ENCODE data around the gene LRPAP1. TPM values are rescaled to one million over a fixed set of nuclear protein-coding genes. Genes with fewer than 3 reads are reported as not detected.

LRPAP1 gene
- polyA plus RNA-seq, 1 of the 3 experiments (the other 2 are of a cell fraction), result 209 TPM

DNA sequence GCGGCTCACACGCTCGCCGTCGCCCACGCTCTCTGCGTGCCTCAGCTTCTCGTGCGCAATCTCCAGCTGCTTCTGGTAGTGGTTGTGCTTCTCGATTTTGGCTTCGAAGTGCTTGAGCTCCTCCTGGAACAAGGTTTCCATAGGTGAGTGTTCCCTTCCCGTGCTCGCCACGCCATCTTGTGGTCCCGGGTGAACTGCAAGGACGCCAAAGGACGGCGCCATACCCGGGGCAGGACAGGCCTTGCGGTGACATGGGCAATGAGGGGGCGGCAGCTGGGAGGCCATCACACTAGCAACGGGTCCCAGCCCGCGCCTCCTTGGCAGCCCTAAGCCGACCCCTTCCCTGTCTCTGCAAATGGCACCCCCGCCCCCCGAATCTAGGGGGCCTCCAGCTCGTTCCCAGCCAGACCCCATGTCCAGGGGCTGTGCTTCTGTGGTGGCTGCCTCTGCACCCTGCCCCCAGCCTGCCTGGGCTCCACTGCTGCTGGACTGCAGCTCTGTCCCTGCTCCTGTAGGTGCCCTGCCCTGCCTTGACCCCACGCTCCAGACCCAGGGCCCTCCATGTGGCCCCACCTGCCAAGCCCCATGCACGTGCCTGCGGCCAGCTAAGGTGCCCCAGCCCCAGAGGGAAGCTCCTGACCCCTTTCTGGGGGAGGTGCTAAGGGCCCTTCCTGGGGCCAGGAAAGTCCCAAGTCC, 17.3 kb downstream of the LRPAP1 start:
- H3K4me1 ChIP-seq (ENCODE audit: control insufficient read depth in 1 of 2, insufficient read depth in 2 of 2, low read depth in 1 of 2, low read length in 1 of 2), result no peaks in the 10 kb centered on the region
- TF ChIP-seq SMC3 (IDR thresholded peaks at IDR 0.05; ENCODE audit: low read depth, low read length) (0 out of 2 replicates have a peak, but pooled peaks have one; percentile 13), RAD21 (IDR thresholded peaks at IDR 0.05; ENCODE audit: low read length) (0 out of 2 replicates have a peak, but pooled peaks have one; percentile 8)
- TF ChIP-seq, protein P1, sequence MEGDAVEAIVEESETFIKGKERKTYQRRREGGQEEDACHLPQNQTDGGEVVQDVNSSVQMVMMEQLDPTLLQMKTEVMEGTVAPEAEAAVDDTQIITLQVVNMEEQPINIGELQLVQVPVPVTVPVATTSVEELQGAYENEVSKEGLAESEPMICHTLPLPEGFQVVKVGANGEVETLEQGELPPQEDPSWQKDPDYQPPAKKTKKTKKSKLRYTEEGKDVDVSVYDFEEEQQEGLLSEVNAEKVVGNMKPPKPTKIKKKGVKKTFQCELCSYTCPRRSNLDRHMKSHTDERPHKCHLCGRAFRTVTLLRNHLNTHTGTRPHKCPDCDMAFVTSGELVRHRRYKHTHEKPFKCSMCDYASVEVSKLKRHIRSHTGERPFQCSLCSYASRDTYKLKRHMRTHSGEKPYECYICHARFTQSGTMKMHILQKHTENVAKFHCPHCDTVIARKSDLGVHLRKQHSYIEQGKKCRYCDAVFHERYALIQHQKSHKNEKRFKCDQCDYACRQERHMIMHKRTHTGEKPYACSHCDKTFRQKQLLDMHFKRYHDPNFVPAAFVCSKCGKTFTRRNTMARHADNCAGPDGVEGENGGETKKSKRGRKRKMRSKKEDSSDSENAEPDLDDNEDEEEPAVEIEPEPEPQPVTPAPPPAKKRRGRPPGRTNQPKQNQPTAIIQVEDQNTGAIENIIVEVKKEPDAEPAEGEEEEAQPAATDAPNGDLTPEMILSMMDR (IDR thresholded peaks at IDR 0.05), result peak; percentile 30
- TF ChIP-seq, protein P2, sequence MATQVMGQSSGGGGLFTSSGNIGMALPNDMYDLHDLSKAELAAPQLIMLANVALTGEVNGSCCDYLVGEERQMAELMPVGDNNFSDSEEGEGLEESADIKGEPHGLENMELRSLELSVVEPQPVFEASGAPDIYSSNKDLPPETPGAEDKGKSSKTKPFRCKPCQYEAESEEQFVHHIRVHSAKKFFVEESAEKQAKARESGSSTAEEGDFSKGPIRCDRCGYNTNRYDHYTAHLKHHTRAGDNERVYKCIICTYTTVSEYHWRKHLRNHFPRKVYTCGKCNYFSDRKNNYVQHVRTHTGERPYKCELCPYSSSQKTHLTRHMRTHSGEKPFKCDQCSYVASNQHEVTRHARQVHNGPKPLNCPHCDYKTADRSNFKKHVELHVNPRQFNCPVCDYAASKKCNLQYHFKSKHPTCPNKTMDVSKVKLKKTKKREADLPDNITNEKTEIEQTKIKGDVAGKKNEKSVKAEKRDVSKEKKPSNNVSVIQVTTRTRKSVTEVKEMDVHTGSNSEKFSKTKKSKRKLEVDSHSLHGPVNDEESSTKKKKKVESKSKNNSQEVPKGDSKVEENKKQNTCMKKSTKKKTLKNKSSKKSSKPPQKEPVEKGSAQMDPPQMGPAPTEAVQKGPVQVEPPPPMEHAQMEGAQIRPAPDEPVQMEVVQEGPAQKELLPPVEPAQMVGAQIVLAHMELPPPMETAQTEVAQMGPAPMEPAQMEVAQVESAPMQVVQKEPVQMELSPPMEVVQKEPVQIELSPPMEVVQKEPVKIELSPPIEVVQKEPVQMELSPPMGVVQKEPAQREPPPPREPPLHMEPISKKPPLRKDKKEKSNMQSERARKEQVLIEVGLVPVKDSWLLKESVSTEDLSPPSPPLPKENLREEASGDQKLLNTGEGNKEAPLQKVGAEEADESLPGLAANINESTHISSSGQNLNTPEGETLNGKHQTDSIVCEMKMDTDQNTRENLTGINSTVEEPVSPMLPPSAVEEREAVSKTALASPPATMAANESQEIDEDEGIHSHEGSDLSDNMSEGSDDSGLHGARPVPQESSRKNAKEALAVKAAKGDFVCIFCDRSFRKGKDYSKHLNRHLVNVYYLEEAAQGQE (IDR thresholded peaks at IDR 0.05; ENCODE audit: low read depth, low read length), result no peak
- 88% methylated on average over 18 of the region's 31 CpGs for WGBS (ENCODE audit: low lambda C conversion rate)
- H3K36me3 ChIP-seq (replicated peaks in 1 of 2; ENCODE audit: control insufficient read depth in 1 of 2, insufficient read depth in 2 of 2, low read length in 1 of 2), result peaks cover 3 to 82% of the 10 kb centered on the region in 2 experiments
- CTCF ChIA-PET, result interaction anchor here (0.6 to 2.4 kb wide), 8 partner anchors 9 to 366 kb away, joined by 3 to 14 read pairs (median 3); no protein-coding TSS in a partner anchor
- no peaks in the 10 kb centered on the region for H3F3A ChIP-seq (replicated peaks; ENCODE audit: insufficient read depth)
- H3K27me3 ChIP-seq (ENCODE audit: insufficient read depth), result no peaks in the 10 kb centered on the region
- H3K4me3 ChIP-seq (ENCODE audit: low read depth in 2 of 2, low read length in 1 of 2), result no peak overlapping the region
- POLR2A ChIA-PET, result interaction anchor here (1.2 kb wide), 1 partner anchor 23 kb away, joined by 3 read pairs; no protein-coding TSS in a partner anchor
- DNase-seq, result no peak
- no peak overlapping the region for H3K4me2 ChIP-seq
- no peaks in the 10 kb centered on the region; the same call in 1 of the 2 replicates for H3K79me2 ChIP-seq (ENCODE audit: insufficient read depth)
- no peaks in the 10 kb centered on the region for H3K9me3 ChIP-seq
- H3K9me2 ChIP-seq, result no peaks in the 10 kb centered on the region
- no peak overlapping the region for H3K27ac ChIP-seq (ENCODE audit: low read depth in 2 of 2, low read length in 1 of 2)
- H4K20me1 ChIP-seq (ENCODE audit: insufficient read depth), result no peaks in the 10 kb centered on the region
- H2AFZ ChIP-seq (ENCODE audit: low read depth), result no peak overlapping the region
- no peak overlapping the region for H3K9ac ChIP-seq

DNA sequence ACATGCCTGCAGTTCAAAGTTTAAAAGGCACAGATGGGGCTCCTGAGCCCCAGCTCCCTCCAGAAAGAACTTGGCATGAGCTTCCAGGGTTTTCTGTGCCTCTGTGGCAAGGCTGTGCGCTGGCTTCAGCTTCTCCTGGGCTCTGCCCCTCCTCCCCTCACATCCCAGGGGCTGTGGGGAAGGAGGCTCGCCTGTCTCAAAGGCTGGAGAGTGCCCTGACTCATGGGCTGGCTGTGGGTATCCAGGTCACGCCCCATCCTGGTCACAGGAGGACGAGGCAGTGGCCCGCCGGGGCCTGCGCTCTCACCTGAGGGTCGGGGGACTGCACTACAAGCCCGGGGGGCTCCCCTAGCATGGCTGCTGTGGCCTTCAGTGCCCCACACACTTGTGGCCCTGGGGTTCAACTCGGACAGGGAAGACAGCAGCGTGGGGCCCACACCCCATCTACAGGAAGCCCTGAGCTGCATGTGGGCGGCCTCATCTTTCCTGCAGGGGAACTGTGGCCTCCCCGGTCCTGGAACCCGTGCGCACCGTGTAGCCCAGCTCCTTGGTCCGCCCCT, 17.9 kb downstream of the LRPAP1 start:
- H3K4me3 ChIP-seq (ENCODE audit: low read depth in 2 of 2, low read length in 1 of 2), result no peak overlapping the region
- POLR2A ChIA-PET, result interaction anchor here (1.2 kb wide), 1 partner anchor 23 kb away, joined by 3 read pairs; no protein-coding TSS in a partner anchor
- no peaks in the 10 kb centered on the region for H3K9me3 ChIP-seq
- no peaks in the 10 kb centered on the region for H3K4me1 ChIP-seq (ENCODE audit: control insufficient read depth in 1 of 2, insufficient read depth in 2 of 2, low read depth in 1 of 2, low read length in 1 of 2)
- no peaks in the 10 kb centered on the region for H3F3A ChIP-seq (replicated peaks; ENCODE audit: insufficient read depth)
- TF ChIP-seq, protein P3, sequence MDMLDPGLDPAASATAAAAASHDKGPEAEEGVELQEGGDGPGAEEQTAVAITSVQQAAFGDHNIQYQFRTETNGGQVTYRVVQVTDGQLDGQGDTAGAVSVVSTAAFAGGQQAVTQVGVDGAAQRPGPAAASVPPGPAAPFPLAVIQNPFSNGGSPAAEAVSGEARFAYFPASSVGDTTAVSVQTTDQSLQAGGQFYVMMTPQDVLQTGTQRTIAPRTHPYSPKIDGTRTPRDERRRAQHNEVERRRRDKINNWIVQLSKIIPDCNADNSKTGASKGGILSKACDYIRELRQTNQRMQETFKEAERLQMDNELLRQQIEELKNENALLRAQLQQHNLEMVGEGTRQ (IDR thresholded peaks at IDR 0.05; ENCODE audit: borderline replicate concordance, low read depth, low read length), result no peak
- TF ChIP-seq RCOR1 (IDR thresholded peaks at IDR 0.05; ENCODE audit: low read length) (no peak), RFX5 (IDR thresholded peaks at IDR 0.05; ENCODE audit: low read length) (no peak), EP300 (IDR thresholded peaks at IDR 0.05; ENCODE audit: borderline replicate concordance in 1 of 2, low read depth in 1 of 2, low read length in 1 of 2) (no peak)
- no peaks in the 10 kb centered on the region for H3K27me3 ChIP-seq (ENCODE audit: insufficient read depth)
- H3K4me2 ChIP-seq, result no peak overlapping the region
- 93% methylated on average over 3 of the region's 17 CpGs for WGBS (ENCODE audit: low lambda C conversion rate)
- peaks cover 3 to 79% of the 10 kb centered on the region in 2 experiments for H3K36me3 ChIP-seq (replicated peaks in 1 of 2; ENCODE audit: control insufficient read depth in 1 of 2, insufficient read depth in 2 of 2, low read length in 1 of 2)
- no peak overlapping the region for H2AFZ ChIP-seq (ENCODE audit: low read depth)
- no peaks in the 10 kb centered on the region for H4K20me1 ChIP-seq (ENCODE audit: insufficient read depth)
- no peaks in the 10 kb centered on the region; the same call in 1 of the 2 replicates for H3K79me2 ChIP-seq (ENCODE audit: insufficient read depth)
- CTCF ChIA-PET, result interaction anchor here (0.6 to 2.4 kb wide), 7 partner anchors 9 to 366 kb away, joined by 3 to 14 read pairs (median 3); no protein-coding TSS in a partner anchor
- no peak overlapping the region for H3K9ac ChIP-seq
- no peaks in the 10 kb centered on the region for H3K9me2 ChIP-seq
- no peak for DNase-seq
- no peak overlapping the region for H3K27ac ChIP-seq (ENCODE audit: low read depth in 2 of 2, low read length in 1 of 2)

Data from SK-N-SH (cell line).